NK-92 treated with Interleukin-12 subunit alpha and Interleukin-12 subunit beta, amount 100 ng/mL, for 24 hours (cell line): Measurements from ENCODE around the gene LPAR2.

Experiments used
- DNase-seq: peaks from one replicate; lab custom pipeline; 2025; lab: John Stamatoyannopoulos, UW

LPAR2 gene

DNA sequence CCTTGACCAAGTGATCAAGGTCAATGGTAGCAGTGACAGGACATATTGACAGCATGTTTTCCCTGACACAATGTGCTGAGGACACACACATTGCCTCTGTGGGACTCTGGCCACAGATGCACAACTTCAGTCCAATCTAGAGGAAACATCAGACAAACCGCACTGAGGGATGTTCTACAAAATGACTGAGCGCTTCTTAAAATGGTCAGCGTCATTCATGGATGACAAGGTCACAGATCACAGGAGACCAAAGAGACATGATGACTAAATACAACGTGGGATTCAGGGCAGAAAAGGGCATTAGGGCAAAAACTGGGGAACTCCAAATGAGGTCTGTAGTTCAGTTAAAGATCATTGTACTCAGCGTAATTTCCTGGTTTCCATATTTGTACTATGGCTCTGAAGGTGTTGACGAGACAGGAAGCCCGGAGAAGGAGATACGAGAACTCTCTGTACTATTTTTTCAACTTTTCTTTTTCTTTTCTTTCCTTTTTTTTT is 30.2 kb downstream of the LPAR2 start:
- DNase-seq, result no peak

DNA sequence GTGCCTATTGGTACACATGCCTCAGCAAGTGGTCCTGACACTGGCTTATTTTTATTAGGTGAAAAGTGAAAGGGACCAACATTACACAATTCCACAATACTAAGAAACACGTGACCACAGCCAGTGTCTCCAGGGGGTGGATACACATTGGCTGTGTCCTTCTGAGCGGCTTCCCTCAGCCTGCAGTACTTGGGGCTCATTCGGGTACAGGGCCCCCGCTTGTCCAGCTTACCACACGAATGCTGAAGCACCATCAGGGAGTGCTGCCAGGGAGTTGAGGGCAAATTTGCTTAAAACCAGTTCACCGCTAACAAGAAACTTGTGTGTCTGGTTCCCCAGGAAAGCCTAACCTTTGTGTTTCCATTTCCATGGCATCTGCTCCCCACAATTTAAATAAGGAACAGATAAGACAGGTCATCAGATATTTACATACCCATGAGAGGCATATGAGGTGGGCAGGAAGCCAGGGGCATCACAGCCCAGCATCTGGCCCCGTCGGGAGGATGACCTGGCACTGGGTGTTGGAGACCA is 32.8 kb downstream of the LPAR2 start:
- no peak for DNase-seq

DNA sequence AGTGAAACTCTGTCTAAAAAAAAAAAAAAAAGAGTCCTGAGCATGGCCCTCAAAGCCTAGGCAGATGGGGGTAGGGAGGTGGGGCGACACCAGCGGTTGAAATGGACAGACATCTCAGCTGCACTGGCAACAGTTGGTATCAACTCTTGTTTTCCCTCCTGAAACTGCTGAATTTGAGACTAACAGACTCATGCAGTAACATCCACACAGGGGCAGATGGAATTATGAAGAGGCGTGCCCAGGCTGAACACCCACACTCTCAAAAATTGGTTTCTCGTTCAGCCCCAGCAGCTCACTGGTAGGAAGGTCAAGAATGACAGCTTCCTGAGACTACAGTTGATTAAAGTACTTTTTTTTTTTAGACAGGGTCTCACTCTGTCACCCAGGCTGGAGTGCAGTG is 33.6 kb downstream of the LPAR2 start:
- no peak for DNase-seq

DNA sequence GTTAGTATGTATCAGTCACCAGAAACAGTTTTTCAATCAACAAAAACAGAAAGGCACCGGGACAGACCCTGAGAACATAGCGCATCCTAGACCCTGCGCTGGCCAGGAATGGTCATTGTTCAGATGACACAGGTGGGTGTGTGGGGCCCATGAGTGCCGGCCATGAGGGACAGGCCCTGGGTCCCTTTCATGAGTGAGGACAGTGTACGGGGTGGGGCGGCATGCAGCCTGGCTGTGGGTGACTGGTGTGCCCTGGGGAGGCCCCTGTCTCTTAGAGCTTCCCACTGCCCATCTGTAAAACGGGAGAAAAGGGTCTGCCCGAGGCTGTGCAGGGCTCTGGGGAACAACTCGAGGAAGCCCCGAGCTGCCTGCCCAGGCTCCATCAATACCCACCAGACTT is 35.3 kb downstream of the LPAR2 start:
- no peak for DNase-seq

DNA sequence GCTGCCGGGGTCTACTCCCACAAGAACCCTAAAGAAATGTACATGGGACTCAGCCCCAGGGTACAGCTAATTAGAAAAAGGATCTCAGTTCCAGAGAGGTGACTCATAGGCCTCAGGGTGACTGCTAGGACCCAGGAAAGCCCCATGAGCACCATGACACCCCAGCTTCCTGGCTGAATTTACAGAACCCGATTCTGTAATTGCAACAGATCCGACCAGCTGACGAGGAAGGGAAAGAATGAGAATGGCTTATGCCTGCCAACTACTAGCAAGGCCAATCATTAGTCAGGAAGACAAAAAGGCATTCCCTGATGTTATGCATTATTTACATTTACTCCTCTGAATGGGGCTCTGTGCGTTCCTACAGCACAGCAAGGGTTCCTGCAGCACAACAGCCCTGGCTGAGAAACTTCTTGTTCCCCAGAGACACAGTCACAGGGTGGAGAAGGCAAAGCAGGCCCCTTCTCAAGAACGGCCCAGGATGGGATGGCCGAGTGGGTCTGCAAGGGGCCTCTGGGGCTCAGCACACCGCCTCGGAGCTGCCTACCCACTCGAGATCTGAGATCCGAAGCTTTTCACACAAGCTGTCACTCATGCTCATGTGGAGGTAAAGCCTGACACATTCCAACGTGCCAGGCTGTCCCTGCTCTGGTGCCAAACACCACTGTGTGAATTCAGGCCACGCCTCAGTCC is 36.7 kb downstream of the LPAR2 start:
- peak; percentile 17 for DNase-seq

DNA sequence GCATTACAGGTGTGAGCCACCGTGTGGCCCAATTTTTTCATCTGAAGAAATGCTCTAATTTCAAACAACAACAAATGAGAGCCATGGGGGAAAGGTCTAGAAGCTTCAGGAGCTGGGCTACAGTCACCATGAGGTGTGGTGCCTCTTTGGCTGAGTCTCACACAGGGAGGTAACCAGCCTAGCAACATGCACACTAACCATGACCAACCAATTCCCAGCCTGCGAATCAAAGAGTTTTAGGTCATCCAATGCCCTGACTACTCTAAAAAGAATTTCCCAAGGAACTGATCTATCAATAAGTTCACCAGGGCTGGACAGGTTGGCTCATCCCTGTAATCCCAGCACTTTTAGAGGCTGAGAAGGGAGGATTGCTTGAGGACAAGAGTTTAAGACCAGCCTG is 39.5 kb downstream of the LPAR2 start:
- no peak for DNase-seq

DNA sequence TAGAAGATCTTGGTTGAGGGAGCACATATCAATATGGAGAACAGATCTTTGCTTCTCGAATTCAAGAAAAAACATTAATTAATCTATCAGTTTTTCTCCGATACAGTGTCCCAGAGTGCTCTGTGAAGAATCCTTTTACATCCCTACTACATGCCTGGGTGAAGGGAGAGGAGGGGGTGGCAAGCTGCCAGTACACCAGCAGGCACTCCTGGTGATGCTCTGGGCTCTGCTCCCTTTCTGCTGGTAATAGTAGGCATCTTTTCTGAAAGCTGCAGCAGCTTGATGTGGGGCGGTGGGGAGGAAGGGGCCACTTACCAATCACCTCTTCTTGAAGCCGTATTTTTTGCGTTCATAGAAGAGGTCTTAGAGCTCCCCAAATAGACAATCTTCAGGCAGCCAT is 40.2 kb downstream of the LPAR2 start:
- no peak for DNase-seq

DNA sequence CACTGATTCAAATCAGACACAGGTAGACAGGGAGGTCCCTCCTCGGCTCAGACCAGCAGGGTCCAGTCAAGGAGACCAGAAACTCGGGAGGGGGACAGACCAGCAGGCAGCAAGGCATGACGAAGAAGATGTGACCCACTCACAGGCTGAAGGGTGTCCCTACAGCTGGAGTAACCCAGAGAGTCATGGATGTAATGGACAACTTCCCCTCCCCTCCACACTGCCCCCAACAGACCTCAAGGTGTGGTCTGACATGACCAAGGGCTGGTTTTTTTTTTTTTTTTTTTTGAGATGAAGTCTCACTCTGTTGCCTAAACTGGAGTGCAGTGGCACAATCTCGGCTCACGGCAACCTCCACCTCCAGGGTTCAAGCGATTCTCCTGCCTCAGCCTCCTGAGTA is 43.7 kb downstream of the LPAR2 start:
- no peak for DNase-seq

DNA sequence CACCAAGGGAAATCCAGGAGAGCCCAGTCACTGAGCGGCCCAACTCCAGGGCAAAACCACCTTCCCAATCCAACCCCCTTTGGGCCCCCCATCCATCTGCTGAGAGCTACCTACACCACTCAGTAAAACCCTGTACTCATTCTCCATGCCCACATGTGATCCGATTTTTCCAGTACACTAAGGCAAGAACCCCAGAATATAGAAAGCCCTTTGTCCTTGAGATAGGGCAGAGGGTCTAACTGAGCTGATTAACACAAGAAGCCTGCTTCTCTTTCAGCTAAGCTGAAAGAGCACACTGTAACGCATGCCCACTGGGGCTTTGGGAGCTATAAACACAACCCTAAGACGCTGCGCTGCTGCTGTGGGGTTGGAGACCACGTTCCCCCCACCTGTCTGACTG is 45.5 kb downstream of the LPAR2 start:
- no peak for DNase-seq

DNA sequence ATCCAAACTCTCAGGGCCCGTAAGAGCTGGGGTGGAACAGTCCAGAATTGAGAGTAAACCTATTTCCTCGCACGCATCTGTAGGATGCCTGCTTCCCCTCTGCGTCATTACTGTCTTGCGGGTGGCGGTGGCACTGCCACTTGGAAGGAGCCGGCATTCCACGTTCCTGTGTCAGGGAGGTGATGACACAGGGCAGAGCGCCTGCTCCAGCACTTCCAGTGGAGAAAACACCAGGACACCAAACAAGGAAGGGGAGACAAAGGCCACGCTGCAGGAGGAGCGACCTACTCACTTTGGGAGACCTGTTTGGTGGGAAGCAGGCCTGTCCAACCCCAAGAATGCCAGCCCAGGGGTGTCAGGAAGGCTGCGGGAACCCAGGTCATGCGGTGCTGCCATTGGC is 46.6 kb downstream of the LPAR2 start:
- DNase-seq, result no peak

DNA sequence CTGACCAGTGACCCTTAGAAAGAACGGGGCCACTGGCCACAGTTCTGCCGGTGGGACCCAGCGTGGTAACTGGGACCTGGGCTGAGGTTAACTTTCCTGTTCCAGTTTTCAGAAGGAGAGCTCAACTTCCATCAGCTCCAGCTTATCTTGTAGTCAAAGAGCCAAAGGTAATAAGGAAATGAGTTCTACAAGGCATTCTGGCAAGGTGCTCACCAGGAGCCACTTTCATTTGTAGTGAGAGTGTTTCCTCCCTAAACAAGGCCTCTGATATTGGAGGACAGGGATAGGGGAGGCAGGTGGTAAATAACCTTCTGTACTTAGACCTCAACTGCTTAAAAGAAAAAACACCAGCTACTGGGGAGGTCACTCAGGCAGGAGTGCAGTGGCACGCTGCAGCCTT is 47.6 kb downstream of the LPAR2 start:
- no peak for DNase-seq

DNA sequence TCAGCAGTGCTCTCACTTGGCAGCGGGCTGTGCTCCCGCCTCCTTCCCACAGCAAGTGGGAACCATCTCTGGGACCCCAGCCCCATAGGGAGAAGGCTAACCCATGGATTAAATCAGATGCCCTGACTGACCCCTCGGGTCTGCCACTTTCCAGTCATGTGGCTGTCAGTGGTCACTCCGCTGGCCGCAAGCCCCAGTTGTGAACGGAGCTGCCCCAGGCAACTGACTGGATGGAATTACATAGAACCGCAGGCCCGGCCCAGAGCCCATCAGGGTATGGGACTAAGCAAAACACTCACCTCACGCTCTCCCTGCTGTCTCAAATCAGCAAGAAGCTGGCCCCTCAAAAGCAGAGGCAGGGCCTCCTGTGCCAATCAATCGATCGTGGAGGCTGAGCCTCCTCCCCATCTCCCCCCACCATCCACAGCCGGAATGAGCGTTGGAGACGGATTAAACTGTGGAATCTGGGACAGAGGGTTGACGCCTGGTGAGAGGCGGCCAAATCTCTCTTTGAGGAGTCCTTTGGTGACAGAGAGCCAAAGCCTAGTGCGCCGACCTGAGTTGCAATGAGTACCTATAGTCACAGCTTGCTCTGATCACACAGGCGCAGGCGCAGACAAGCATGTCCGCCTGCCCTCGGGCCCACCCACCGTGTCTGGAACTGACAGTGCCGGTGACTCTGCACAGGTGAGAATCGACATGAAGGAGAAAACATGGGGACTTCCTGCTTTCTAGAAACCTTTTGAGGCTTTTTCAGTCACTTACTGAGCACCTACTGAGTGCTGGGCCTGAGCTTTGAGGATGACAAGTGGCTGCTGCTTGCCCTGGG is 48.3 kb downstream of the LPAR2 start:
- no peak for DNase-seq

DNA sequence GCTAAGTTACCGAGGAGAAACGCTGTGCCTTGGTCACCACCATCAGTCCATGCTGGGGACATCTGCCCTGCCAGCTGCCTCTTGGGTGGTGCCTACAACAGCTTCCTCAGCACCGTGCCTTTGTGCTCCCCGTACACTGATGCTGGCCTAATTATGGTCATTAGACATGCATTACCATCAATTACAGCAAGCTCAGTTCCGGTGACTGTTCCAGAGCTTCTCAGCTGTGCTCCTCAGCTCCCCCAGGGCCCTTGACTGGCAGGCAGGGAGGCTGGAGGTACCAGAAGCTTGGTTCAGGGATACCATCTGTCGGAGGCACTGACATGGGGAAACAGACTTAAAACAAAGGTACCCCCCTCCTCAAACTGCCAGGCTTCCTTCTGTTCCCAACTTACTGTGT is 49.8 kb downstream of the LPAR2 start:
- no peak for DNase-seq

DNA sequence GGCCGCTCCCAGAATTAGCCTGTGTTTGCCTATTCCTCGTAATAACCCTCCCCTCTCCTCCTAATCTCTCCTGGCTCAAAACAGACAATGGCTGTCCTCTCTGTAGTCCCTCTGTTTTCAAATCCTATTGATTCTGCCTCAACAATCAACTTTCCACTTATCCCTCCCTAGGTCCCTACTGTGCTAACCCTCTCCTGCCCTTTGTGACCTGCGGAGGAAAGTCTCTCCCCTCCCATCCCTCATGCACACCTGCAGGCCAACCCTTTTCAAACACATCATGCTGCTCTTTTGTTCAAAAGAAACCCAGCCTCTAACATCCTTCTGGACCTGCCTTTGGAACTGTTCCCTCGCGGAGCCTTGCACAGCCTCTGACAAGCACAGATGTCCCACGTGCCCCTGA is 52.6 kb downstream of the LPAR2 start:
- DNase-seq, result no peak
